Thoracic aorta (tissue), 2 donors: ENCODE data around the gene ADCK1. TPM values are rescaled to one million over a fixed set of nuclear protein-coding genes. Genes with fewer than 3 reads are reported as not detected.

Experiments
- ATAC-seq: fragments of 150-250 bp; one replicate; pipeline ENCODE4 v1.8.0; 2017; ENCODE audit warnings: low read depth; ENCODE audit not compliant: insufficient number of reproducible peaks, low FRiP score
- DNase-seq: peaks from one replicate; pipeline ENCODE4 v3.0.0-alpha.2; 2020; ENCODE audit warnings: low spot score
- H3K27ac ChIP-seq, 2 donors: fragments of 200-600 bp; sonication (generic); 1 replicate in 1 of 2; 2 replicates in 1 of 2; pipeline ENCODE4 v1.5.1; 2016; ENCODE audit warnings: mild to moderate bottlenecking in 2 of 2, moderate library complexity in 2 of 2
- H3K27me3 ChIP-seq: fragments of 200-600 bp; sonication (generic); replicated peaks from 2 replicates; pipeline ENCODE4 v1.6.0; 2016; ENCODE audit warnings: mild to moderate bottlenecking; ENCODE audit not compliant: insufficient read depth
- H3K36me3 ChIP-seq: fragments of 200-600 bp; sonication (generic); one replicate; pipeline ENCODE4 v1.5.1; 2016
- H3K4me1 ChIP-seq, 2 donors: fragments of 200-600 bp; sonication (generic); 1 replicate in 1 of 2; 2 replicates in 1 of 2; pipeline versions ENCODE4 v1.5.1 to v1.6.0; 2016; ENCODE audit warnings: low read depth in 2 of 2, mild to moderate bottlenecking in 1 of 2; ENCODE audit not compliant: control insufficient read depth in 1 of 2
- H3K4me3 ChIP-seq: fragments of 200-600 bp; sonication (generic); 2 replicates; pipeline ENCODE4 v1.5.1; 2016; ENCODE audit warnings: mild to moderate bottlenecking
- H3K9me3 ChIP-seq: fragments of 200-600 bp; sonication (generic); 2 replicates; pipeline ENCODE4 v1.5.1; 2016
- CTCF ChIP-seq: fragments of 200-600 bp; sonication (generic); IDR thresholded peaks from one replicate; pipeline ENCODE4 v1.5.1; 2019; ENCODE audit warnings: antibody characterized with exemption
- total RNA-seq, 2 donors: library from RNA; depleted of rRNA; stranded (reverse); fragments of >200 nt; gene quantifications; one replicate each; pipeline versions ENCODE4 v1.1.0 to v1.2.3, GENCODE V29; 2016

Gene ADCK1
- total RNA-seq, 2 donors from 2014 or later, result 2.2 to 11.2 TPM

GRCh38 chr14:77869340-77869739, 69.4 kb downstream of the ADCK1 start:
- Histone ChIP-seq H3K36me3 (no peaks in the 10 kb centered on the region), H3K4me3 (no peak overlapping the region), H3K27ac (no peak overlapping the region), H3K27me3 (no peaks in the 10 kb centered on the region), H3K9me3 (no peaks in the 10 kb centered on the region), H3K4me1 (no peaks in the 10 kb centered on the region)
- TF ChIP-seq CTCF, result no peak
- DNase-seq (no peak), ATAC-seq (no peak)

GRCh38 chr14:77870646-77871045, 70.7 kb downstream of the ADCK1 start:
- no peak for DNase-seq
- no peak for TF ChIP-seq CTCF

GRCh38 chr14:77872152-77872551, 72.2 kb downstream of the ADCK1 start:
- DNase-seq, result no peak
- Histone ChIP-seq H3K9me3 (no peaks in the 10 kb centered on the region), H3K4me1 (no peaks in the 10 kb centered on the region), H3K27ac (no peak overlapping the region), H3K27me3 (no peaks in the 10 kb centered on the region), H3K36me3 (no peaks in the 10 kb centered on the region), H3K4me3 (no peak overlapping the region)
- no peak for ATAC-seq
- no peak for TF ChIP-seq CTCF

More at GRCh38 chr14:77870646-77871045, 70.7 kb downstream of the ADCK1 start:
- Histone ChIP-seq H3K4me3 (no peak overlapping the region), H3K4me1 (no peaks in the 10 kb centered on the region), H3K36me3 (no peaks in the 10 kb centered on the region), H3K9me3 (no peaks in the 10 kb centered on the region), H3K27ac (no peak overlapping the region), H3K27me3 (no peaks in the 10 kb centered on the region)
- ATAC-seq, result no peak

GRCh38 chr14:77872983-77873382, 73.1 kb downstream of the ADCK1 start:
- Histone ChIP-seq H3K27me3 (no peaks in the 10 kb centered on the region), H3K36me3 (no peaks in the 10 kb centered on the region), H3K4me1 (no peaks in the 10 kb centered on the region), H3K9me3 (no peaks in the 10 kb centered on the region), H3K4me3 (no peak overlapping the region), H3K27ac (no peak overlapping the region)
- ATAC-seq (no peak), DNase-seq (no peak)
- TF ChIP-seq CTCF, result no peak

- Histone ChIP-seq H3K36me3 (no peaks in the 10 kb centered on the region), H3K4me1 (no peaks in the 10 kb centered on the region), H3K27ac (no peak overlapping the region), H3K4me3 (no peak overlapping the region), H3K9me3 (no peaks in the 10 kb centered on the region), H3K27me3 (no peaks in the 10 kb centered on the region)
- no peak for ATAC-seq
- TF ChIP-seq CTCF, result no peak
- no peak for DNase-seq
These were observed 78.9 kb downstream of the ADCK1 start for GRCh38 chr14:77878783-77879182.
